Measurements from ENCODE around the gene MAP4K1.
A peak's percentile ranks its signal among the peaks of the same experiment; 100 is the strongest.
"Not testable (repeated sequence)": the region's sequence is repeated elsewhere in the genome, so short reads cannot be mapped to it uniquely, and the experiment has no call there.

MAP4K1 gene

DNA sequence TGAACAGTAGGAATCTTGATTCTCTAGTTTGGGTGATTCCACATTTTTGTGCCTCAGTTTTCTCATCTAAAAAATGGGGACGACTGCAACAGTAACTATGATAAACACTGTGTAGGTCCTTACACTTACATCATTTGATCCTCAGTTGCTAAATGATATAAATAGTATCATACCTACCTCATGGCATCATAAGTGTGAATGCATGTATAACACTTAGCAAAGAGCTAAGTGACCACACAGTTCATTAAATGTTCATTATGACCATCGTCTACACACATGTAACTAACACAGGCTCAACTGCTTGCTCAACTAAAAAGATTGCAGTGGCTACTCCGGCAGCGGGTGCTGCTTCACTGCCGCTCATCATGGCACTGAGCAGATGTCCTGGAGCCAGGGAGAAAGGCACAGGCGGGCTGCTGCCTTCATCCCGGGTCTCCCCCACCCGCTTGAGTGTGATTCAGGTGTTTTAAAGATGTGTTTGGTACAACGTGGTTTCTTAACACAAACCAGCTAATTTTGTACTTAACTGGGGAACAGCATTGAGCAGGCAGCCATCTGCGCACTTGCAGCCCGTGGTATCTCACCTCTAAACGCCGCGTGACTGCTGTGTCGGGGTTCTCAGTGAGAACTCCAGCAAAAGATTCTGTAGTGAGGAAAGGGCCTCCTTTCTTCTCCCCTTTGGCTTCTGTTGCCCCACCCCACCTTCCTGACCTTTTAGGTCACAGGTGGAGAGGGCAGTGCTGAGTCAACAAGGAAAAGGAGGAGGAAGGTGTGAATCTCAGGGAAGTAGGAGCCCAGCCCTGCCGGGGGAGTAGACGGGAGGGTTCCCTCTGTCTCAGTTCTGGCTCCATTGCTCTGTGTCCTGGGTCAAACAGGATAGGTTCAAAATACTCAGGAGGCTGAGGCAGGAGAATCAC lies 18.0 kb upstream of the MAP4K1 start:
- Histone ChIP-seq H3K4me1 (ENCODE audit: control insufficient read depth, insufficient read depth, low read length, poor library complexity, severe bottlenecking) (peaks cover under 1% of the 10 kb centered on the region), H3K4me3 (ENCODE audit: extremely low read depth, insufficient read depth, low read length, poor library complexity, severe bottlenecking) (no peak overlapping the region), H3K36me3 (ENCODE audit: control insufficient read depth, insufficient read depth, low read length) (peaks cover 49% of the 10 kb centered on the region), H3K27ac (ENCODE audit: low read depth, low read length, severe bottlenecking) (no peak overlapping the region), H3K9me3 (ENCODE audit: control insufficient read depth, low read length) (no peaks in the 10 kb centered on the region)
- WGBS, 2 experiments (ENCODE audit: insufficient coverage in 2 of 2): 94 to 96% methylated on average over 14 of the region's 17 CpGs

DNA sequence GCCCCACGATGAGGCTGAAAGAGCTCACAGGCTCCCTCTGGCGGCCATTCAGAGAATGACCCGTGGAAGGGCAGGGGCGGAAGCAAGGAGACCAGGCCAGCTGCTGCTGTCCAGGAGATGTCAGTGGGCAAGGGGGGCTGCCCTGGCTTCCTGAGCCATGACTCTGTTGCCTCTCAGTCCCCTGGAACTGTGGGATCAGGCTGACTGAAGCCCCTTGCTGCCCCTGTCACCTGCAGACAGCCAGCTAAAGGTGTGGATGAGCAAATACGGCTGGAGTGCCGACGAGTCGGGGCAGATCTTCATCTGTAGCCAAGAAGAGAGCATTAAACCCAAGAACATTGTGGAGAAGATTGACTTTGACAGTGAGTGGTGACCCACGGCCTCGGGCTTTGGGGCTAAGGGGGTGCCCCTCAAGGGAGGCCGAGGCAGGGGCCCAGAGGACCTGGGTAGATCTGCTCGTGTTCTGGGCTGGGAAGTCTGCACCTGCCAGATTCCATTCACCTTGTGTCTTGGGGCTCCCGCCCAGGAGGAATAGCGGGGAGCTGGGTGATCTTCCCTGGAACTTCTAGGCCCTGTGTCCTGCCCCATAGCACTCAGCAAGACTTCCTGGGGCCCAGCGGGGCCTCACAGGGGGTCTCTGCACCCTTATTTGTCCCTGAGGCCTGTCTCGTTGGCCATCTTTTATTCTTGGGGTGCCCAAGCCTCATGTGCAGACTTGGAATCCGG lies 17.2 kb upstream of the MAP4K1 start:
- Histone ChIP-seq H3K4me3 (ENCODE audit: extremely low read depth, insufficient read depth, low read length, poor library complexity, severe bottlenecking) (no peak overlapping the region), H3K27ac (ENCODE audit: low read depth, low read length, severe bottlenecking) (no peak overlapping the region), H3K9me3 (ENCODE audit: control insufficient read depth, low read length) (no peaks in the 10 kb centered on the region), H3K4me1 (ENCODE audit: control insufficient read depth, insufficient read depth, low read length, poor library complexity, severe bottlenecking) (peaks cover 3% of the 10 kb centered on the region), H3K36me3 (ENCODE audit: control insufficient read depth, insufficient read depth, low read length) (peaks cover 53% of the 10 kb centered on the region)
- WGBS, 2 experiments (ENCODE audit: insufficient coverage in 2 of 2): 76 to 78% methylated on average over 17 of the region's 17 CpGs

DNA sequence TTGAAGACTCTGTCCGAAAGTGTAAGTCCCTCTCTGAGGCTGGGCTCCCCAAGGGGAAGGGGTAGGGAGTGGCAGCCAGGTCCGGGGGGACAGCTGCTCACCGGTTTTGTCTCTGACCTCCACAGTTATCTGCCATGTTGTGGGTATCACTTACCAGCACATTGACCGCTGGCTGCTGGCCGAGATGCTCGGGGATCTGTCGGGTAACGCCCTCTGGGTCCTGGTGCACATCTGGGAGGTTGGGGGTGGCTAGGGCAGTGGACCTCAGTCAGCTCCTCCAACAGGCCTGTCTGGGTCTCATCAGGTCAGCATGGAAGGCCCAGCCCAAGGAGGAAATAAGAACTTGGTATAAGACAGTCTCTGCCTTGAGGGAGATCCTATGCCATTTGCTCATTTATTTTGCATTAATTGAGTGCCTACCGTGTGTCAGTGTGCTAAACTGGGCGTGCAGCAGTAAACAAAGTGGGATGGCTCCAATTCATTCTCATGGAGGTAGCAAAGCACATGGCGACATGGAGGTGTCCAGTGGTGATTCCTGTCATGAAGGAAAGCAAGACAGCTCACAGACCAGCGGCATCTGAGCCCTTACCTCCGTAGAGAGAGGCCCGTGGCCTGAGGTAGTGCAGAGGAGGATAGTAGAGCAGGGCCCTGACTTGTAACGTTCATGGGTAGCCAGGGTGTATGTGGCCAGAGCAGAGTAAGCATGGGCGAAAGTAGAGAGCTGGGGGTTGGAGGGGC lies 14.9 kb upstream of the MAP4K1 start:
- Histone ChIP-seq H3K36me3 (ENCODE audit: control insufficient read depth, insufficient read depth, low read length) (peaks cover 67% of the 10 kb centered on the region), H3K27ac (ENCODE audit: low read depth, low read length, severe bottlenecking) (no peak overlapping the region), H3K9me3 (ENCODE audit: control insufficient read depth, low read length) (no peaks in the 10 kb centered on the region), H3K4me1 (ENCODE audit: control insufficient read depth, insufficient read depth, low read length, poor library complexity, severe bottlenecking) (peaks cover 3% of the 10 kb centered on the region), H3K4me3 (ENCODE audit: extremely low read depth, insufficient read depth, low read length, poor library complexity, severe bottlenecking) (no peak overlapping the region)
- WGBS, 2 experiments (ENCODE audit: insufficient coverage in 2 of 2): 94 to 97% methylated on average over 15 of the region's 16 CpGs

DNA sequence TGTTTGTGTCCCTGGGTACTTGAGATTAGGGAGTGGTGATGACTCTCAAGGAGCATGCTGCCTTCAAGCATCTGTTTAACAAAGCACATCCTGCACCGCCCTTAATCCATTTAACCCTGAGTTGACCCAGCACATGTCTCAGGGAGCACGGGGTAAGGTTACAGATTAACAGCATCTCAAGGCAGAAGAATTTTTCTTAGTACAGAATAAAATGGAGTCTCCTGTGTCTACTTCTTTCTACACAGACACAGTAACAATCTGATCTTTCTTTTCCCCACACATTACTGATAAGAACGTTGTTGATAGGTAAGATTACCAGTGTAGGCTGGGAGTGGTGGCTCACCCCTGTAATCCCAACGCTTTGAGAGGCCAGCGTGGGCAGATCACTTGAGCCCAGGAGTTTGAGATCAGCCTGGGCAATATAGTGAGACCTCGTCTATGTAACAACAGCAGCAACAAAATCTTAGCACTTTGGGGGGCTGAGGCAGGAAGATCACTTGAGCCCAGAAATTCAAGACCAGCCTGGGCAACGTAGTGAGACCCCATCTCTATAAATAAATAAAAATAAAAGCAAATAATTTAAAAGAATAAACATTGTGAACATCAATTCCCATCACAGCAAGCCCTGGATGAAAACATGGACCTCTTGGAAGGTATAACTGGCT lies 14.2 kb upstream of the MAP4K1 start:
- not testable (repeated sequence) for H3K4me1 ChIP-seq (ENCODE audit: control insufficient read depth, insufficient read depth, low read length, poor library complexity, severe bottlenecking); H3K4me3 ChIP-seq (ENCODE audit: extremely low read depth, insufficient read depth, low read length, poor library complexity, severe bottlenecking); H3K27ac ChIP-seq (ENCODE audit: low read depth, low read length, severe bottlenecking); H3K9me3 ChIP-seq (ENCODE audit: control insufficient read depth, low read length)
- peaks cover 70% of the 10 kb centered on the region for H3K36me3 ChIP-seq (ENCODE audit: control insufficient read depth, insufficient read depth, low read length)
- WGBS, 2 experiments (ENCODE audit: insufficient coverage in 2 of 2): 81% methylated on average over 4 of the region's 7 CpGs; no CpG with 5 or more reads in 1 of the 2 experiments

DNA sequence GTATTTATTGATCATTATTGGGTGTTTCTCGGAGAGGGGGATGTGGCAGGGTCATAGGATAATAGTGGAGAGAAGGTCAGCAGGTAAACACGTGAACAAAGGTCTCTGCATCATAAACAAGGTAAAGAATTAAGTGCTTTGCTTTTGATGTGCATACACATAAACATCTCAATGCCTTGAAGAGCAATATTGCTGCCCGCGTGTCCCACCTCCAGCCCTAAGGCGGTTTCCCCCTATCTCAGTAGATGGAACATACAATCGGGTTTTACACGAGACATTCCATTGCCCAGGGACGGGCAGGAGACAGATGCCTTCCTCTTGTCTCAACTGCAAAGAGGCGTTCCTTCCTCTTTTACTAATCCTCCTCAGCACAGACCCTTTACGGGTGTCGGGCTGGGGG lies 13.5 kb upstream of the MAP4K1 start:
- H3K9me3 ChIP-seq (ENCODE audit: control insufficient read depth, low read length); H3K27ac ChIP-seq (ENCODE audit: low read depth, low read length, severe bottlenecking); H3K4me3 ChIP-seq (ENCODE audit: extremely low read depth, insufficient read depth, low read length, poor library complexity, severe bottlenecking); H3K4me1 ChIP-seq (ENCODE audit: control insufficient read depth, insufficient read depth, low read length, poor library complexity, severe bottlenecking): not testable (repeated sequence)
- 73 to 91% methylated on average over 4 to 5 of the region's 11 CpGs for WGBS, 2 experiments (ENCODE audit: insufficient coverage in 2 of 2)
- peaks cover 76% of the 10 kb centered on the region for H3K36me3 ChIP-seq (ENCODE audit: control insufficient read depth, insufficient read depth, low read length)

DNA sequence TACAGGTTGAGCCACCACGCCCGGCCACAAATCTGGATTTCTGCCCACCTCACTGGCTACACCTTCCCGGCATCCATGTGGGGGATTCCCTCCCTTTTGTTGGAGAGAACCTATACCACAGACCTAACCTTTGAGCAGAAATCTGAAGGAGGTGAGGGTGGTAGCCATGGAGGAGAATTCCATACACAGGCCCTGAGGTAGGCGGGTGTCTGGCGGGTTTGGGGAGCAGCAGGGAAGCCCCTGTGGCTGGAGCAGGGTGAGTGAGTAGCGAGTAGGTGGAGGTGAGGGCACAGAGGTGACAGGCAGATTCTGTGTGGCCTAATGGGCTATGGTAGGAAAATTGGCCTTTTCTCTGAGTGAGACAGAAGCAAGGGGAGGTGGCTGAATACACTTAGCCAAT lies 11.8 kb upstream of the MAP4K1 start:
- 95 to 100% methylated on average over 5 to 6 of the region's 6 CpGs for WGBS, 2 experiments (ENCODE audit: insufficient coverage in 2 of 2)
- H3K36me3 ChIP-seq (ENCODE audit: control insufficient read depth, insufficient read depth, low read length): peaks cover 77% of the 10 kb centered on the region
- H3K4me1 ChIP-seq (ENCODE audit: control insufficient read depth, insufficient read depth, low read length, poor library complexity, severe bottlenecking): peaks cover 3% of the 10 kb centered on the region
- H3K9me3 ChIP-seq (ENCODE audit: control insufficient read depth, low read length): no peaks in the 10 kb centered on the region
- H3K4me3 ChIP-seq (ENCODE audit: extremely low read depth, insufficient read depth, low read length, poor library complexity, severe bottlenecking): no peak overlapping the region
- no peak overlapping the region for H3K27ac ChIP-seq (ENCODE audit: low read depth, low read length, severe bottlenecking)

DNA sequence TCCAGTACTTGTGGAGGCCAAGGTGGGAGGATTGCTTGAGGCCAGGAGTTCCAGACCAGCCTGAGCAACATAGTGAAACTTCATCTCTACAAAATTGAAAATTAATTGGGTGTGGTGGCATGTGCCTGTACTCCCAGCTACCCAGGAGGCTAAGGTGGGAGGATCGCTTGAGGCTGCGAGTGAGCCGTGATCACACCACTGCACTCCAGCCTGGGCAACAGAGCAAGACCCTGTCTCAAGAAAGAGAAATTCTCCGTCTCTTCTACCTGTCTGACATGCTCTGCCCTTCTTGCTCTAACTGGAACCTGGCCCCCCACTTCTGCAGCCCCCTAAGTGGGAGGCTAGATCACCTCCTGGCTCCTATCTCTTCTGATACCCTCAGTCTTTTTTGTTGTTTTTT lies 8.6 kb upstream of the MAP4K1 start:
- WGBS, 2 experiments (ENCODE audit: insufficient coverage in 2 of 2): 95 to 97% methylated on average over 2 to 4 of the region's 4 CpGs
- Histone ChIP-seq H3K9me3 (ENCODE audit: control insufficient read depth, low read length) (no peaks in the 10 kb centered on the region), H3K36me3 (ENCODE audit: control insufficient read depth, insufficient read depth, low read length) (peaks cover 87% of the 10 kb centered on the region), H3K4me1 (ENCODE audit: control insufficient read depth, insufficient read depth, low read length, poor library complexity, severe bottlenecking) (peaks cover 3% of the 10 kb centered on the region), H3K4me3 (ENCODE audit: extremely low read depth, insufficient read depth, low read length, poor library complexity, severe bottlenecking) (no peak overlapping the region), H3K27ac (ENCODE audit: low read depth, low read length, severe bottlenecking) (no peak overlapping the region)

DNA sequence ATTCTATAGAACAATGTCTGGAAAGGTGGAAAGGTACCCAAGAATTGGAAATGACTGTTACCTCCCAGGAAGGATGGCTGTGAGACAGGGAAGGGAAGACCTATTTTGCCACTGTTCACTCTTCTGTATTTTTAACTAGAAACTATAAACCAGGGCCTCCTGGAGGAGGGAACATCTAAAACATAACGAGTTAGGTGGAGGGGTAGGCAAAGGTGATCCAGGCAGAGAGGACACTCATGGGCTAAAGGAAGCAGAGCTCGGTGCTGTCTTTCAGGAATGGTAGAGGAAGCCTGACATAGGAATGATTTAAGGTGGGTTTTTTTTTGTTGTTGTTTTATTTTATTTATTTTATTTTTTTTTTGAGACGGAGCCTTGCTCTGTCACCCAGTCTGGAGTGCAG lies 7.1 kb upstream of the MAP4K1 start:
- H3K4me3 ChIP-seq (ENCODE audit: extremely low read depth, insufficient read depth, low read length, poor library complexity, severe bottlenecking): no peak overlapping the region
- WGBS, 2 experiments (ENCODE audit: insufficient coverage in 2 of 2): 94 to 100% methylated on average over 2 of the region's 3 CpGs
- H3K27ac ChIP-seq (ENCODE audit: low read depth, low read length, severe bottlenecking): no peak overlapping the region
- no peaks in the 10 kb centered on the region for H3K9me3 ChIP-seq (ENCODE audit: control insufficient read depth, low read length)
- H3K36me3 ChIP-seq (ENCODE audit: control insufficient read depth, insufficient read depth, low read length): peaks cover 89% of the 10 kb centered on the region
- no peaks in the 10 kb centered on the region for H3K4me1 ChIP-seq (ENCODE audit: control insufficient read depth, insufficient read depth, low read length, poor library complexity, severe bottlenecking)

DNA sequence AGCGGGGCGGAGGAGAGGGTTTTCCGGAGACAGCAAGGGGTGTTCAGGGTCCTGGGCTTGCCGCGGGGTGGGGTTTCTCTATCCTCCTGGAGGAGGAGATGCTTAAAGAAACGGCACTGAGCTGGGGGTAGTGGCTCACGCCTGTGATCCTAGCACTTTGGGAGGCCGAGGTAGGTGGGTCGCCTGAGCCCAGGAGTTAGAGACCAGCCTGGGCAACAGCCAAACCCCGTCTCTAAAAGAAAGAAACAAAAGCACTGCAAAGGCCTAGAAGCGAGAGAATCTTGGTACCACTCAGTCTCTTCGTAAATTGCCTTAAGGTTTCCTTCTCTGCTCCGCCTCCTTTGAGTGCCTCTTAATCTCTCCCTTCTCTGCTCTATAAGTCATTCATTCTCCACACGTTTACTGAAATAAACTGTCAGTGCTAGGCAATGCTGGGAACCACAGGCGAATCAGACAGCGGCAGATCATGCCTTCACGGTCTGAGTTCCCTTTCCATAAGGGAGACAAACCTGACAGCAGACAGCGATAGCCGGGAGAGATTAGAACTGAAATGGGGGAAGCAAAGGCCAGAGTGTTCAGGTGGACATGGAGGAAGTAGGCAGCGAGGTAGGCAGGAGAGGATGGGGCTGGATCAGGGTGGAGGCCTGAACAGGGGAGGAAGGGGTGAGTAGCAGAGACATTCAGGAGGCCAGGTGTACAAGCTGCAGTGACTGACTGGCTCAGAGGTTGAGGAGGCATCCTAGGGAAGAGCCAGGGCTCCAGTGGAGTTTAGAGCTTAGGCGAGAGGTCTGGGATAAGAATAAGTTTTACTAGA lies 1.8 kb upstream of the MAP4K1 start:
- peak overlapping the region; percentile 96 for H3K4me3 ChIP-seq (ENCODE audit: extremely low read depth, insufficient read depth, low read length, poor library complexity, severe bottlenecking)
- peaks cover 39% of the 10 kb centered on the region for H3K36me3 ChIP-seq (ENCODE audit: control insufficient read depth, insufficient read depth, low read length)
- peaks cover 7% of the 10 kb centered on the region for H3K4me1 ChIP-seq (ENCODE audit: control insufficient read depth, insufficient read depth, low read length, poor library complexity, severe bottlenecking)
- H3K27ac ChIP-seq (ENCODE audit: low read depth, low read length, severe bottlenecking): peak overlapping the region; percentile 63
- H3K9me3 ChIP-seq (ENCODE audit: control insufficient read depth, low read length): no peaks in the 10 kb centered on the region
- WGBS, 2 experiments (ENCODE audit: insufficient coverage in 2 of 2): 22 to 23% methylated on average over 20 of the region's 21 CpGs
